HTERT RPE-1 (cell line): ENCODE results near the gene TLR3.
"Not testable (repeated sequence)": the region's sequence is repeated elsewhere in the genome, so short reads cannot be mapped to it uniquely, and the experiment has no call there.

Experiments used
- in situ Hi-C: fragments of 300-500 bp; cut with MboI; formaldehyde crosslinking; loops from 4 replicates; pipeline ENCODE4 v1.14.3; 2020; ENCODE audit warnings: low sequenced_read_pairs

The TLR3 gene

GRCh38 chr4:186068581-186069348 is at the start of gene TLR3:
TLR3 (plus strand) TSS chr4:186069156; CDS start chr4:186076620, 7,464 bp downstream.
- in situ Hi-C loops, result no loop called here

DNA sequence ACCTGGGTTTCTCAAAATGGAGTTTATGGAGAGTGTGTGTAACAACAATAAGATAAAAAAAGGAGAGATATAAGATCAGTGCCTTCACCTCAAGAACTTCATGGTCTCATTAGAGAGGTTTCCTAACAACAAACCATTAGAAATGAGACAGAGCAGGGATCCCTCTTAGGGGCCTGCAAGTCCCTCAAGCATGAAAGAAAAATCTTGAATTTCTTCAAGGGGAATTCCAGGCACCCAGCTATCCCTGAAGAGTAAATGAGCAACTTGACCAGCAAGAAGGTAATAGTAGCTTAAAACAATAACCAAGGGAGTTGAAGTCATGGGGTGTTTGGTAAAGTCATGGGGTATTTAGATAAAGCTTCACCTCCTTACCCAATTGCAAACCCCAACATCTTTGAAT is 49.7 kb upstream of the TLR3 start:
- in situ Hi-C loops, result no loop called here

GRCh38 chr4:186020106-186020792 is 48.7 kb upstream of the TLR3 start:
- in situ Hi-C loops, result no loop called here

DNA sequence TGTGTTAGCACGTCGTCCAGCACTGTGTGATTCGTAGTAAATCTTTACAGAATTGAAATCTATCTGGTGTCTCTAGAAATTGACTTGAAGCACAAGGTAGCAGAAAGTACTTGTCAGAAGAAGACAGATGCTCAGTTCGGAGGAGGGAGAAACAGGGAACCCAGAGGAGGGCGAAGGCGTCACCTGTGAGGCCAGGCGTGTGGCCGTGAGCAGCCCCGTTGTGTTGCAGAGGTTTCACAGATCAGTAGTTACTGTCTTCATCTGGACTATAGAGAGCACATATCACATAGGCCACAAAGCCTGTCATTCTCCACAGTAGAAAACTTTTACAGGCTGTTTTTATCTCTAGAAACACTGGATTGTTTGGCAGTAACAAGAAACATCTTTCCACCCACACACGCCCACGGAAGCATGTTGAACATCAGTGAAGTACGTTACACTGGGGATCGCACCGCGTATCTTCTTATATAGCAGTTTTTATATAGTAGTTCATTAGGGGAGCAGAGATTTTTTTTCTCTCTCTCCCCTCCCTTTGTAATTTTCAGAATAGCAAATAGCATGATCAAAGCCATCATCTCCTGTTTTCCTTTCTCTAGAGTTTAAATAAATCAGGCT is 48.1 kb upstream of the TLR3 start:
- in situ Hi-C loops, result no loop called here

- in situ Hi-C loops, result no loop called here
These were observed 47.3 kb upstream of the TLR3 start for GRCh38 chr4:186021461-186022167.

- in situ Hi-C loops, result no loop called here
These were observed 45.0 kb upstream of the TLR3 start for GRCh38 chr4:186023975-186024374.

DNA sequence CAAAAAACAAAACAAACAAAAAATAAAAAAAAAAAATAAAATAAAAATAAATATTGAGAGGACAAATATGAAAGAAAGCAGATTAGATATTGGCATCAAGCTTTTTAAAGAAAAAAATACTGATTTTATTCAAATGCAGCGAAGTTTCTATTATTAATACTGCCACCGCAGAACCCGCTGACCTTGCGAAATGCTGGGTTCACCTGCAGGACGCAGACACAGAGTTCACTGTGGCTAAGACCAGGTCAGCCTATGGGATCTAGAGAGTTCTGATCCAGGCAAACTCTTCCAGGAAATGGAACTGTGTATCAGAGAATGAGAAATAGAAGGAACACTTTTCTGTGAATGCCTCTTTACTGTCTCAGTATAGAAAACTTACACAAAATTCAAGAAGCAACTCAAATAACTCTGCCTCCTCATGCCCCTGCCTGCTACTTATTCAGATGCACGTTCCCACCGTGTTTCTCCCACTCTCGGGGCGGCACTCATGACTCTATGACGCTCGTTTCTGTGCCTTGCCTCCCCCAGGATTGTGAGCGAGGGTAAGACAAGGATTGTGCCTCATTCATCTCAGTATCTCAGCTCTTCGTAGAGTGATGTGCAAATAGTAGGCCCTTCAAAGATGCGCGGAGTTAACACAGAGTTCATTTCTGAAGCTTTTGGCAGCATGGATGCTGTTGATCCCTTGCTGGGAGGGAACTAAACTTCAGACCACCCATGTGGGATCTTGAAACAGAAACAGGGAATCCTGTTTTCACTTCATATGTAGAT is 44.1 kb upstream of the TLR3 start:
- in situ Hi-C loops, result no loop called here

- in situ Hi-C loops, result no loop called here
These were observed 43.6 kb upstream of the TLR3 start for GRCh38 chr4:186025408-186025690.

DNA sequence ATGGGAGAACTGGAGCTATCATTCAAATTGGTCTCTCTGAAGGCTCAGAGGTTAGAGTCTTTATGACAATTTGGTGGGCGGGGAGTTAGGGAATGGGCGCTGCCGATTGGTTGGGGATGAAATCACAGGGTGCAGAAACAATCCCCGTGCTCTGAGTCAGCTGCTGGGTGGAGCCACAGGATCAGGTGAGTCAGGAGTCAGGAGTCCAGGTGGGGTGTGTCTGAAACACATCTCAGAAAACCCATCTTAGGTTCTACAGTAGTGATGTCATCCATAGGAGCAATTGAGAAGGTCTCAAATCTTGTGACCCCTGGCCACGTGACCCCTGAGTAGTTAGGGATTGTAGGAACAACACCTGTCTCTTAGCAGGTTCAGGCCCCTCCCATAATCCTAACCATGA is 41.6 kb upstream of the TLR3 start:
- in situ Hi-C loops, result no loop called here

DNA sequence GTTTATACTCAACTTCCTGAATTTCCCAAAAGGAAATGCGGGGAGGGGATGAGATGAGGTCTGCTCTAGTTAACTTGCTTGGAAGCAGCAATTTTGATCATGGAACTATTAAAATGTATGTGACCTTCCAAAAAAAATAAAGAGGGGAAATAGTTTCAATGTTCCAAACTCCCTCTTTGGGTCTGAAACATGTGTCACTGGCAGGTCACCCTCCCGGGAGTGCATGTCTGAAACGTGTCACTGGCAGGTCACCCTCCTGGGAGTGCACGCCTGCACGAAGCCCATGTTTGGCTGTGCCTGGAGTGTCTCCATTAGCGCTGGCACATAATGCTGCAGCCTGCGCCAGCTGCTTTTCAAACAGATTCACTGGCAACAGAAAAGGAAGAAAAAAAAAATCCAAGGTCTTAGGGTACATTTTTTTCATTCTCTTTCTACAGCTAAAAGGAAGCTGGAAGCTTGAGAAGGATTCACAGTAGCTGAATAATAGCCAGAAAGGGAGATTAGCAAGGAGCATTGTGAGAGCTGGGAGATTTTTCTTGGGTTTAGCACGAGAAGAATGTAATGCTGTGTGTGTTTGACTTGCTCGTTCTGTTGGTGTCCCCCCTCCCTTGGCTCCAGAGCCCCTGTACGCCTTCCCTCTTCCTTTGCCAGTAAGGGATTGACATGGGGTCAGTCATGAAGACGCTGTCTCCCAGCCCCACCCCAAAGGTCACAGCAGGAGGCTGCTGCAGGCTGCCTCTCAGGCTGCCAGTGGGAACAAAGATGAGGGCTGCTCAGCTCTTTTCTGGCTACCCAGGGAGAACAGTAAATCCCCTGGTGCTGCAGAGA is 39.2 kb upstream of the TLR3 start:
- in situ Hi-C loops, result no loop called here

DNA sequence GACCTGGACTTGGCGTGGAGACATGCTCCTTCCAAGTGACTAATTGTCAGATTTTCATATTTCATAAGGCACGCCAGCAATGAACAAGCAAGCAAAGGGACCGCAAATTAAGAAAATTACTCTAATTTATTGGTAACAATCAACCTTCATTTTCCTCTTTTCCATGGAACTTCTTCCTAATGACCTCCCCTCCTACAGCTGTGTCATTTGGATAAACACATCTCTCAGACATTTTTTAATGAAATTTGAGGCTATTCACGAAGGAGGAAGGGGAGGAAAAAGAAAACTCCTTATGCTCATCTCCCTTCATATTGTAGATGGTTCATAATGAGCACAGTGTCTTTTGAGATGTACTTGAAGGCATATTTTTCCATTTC is 38.6 kb upstream of the TLR3 start:
- in situ Hi-C loops, result no loop called here

DNA sequence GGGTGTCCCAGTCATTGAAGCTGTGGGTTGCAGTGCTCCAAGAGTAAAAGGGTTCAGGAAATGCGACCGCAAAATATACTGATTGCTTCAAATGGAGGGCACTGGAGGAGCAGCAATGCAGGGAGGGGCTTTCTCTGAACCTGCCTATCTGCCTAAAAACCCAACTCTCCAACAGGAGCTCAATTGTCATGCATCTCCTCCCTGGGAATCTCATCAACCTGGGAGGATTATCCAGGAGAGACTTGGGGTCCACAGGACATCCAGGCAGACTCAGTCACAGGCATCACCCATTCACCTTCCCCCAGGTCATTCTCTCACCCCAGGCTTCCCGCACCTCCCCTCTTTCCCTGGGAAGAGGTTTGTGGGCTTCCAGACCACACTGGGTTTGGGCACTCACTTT is 38.2 kb upstream of the TLR3 start:
- in situ Hi-C loops, result no loop called here

GRCh38 chr4:186032259-186032658 is 36.7 kb upstream of the TLR3 start:
- in situ Hi-C loops, result no loop called here

DNA sequence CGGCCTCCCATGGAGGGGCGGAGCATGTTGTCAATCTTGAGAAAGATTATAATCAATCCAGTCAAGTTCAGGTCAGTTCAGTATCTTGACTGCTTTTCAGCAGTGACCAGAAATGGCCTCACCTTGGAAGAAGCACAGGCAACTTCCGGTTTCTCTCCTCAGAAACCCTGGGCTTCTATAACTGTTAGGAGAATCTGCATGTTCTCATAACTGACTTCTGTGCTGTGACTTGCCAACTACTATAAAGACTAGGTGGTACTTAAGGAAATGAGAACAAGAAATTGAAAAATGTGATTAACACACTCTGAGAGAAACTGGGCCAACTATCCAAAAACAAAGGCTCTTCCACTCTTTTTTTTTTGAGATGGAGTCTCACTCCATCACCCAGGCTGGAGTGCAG is 35.9 kb upstream of the TLR3 start:
- in situ Hi-C loops, result no loop called here

DNA sequence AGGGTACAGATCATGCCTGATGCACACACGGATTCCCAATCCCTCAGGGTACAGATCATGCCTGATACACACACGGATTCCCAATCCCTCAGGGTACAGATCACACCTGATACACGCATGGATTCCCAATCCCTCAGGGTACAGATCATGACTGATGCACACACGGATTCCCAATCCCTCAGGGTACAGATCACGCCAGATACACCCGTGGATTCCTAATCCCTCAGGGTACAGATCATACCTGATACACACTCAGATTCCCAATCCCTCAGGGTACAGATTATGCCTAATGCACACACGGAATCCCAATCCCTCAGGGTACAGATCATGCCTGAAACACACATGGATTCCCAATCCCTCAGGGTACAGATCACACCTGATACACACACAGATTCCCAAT is 34.3 kb upstream of the TLR3 start:
- in situ Hi-C loops, result not testable (repeated sequence)

GRCh38 chr4:186036976-186037581 is 31.9 kb upstream of the TLR3 start:
- in situ Hi-C loops, result no loop called here

DNA sequence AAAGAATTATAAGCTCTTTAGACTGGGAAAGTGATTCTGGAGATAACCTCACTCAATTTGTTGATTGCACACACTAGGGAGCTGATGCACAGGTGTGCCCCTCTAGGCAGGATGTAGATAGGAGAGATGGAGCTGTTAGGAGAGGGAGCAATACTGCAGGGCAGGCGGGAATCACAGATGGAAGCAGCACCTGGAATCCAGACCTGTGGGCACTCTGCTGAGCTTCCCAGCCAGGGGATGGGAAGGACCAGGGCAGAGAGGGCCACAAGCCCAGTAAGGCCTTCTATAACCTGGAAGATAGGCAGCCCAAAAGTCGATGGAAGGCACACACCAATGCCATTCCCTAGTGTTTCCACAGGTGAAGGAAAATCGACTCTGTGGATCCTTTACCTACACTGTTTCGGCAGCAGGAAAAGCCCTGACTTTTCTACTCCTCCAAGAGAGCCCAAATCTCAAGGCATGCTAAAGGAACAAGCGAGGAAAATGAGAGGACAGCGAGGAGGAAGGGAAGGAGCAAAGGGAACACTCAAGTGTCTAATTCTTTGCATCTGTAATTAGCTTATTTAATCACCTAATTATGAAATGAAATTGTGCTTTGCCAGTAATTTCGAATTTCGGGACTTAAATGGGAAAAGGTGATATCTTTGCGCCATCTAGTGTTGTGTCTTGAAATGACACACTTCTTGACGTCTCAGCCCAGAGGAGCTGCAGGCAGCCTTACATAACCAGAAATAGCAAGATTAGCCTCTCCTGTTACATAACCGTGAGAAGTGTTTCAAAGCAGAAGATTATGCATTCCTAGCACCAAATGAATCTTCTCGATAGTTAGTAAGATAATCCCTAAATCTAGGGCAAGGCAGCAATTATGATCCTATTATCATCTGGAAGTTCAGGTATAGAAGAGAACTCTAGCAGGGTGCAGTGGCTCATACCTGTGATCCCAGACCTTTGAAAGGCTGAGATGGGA is 31.0 kb upstream of the TLR3 start:
- in situ Hi-C loops, result no loop called here

GRCh38 chr4:186039697-186040096 is 29.3 kb upstream of the TLR3 start:
- in situ Hi-C loops, result no loop called here

DNA sequence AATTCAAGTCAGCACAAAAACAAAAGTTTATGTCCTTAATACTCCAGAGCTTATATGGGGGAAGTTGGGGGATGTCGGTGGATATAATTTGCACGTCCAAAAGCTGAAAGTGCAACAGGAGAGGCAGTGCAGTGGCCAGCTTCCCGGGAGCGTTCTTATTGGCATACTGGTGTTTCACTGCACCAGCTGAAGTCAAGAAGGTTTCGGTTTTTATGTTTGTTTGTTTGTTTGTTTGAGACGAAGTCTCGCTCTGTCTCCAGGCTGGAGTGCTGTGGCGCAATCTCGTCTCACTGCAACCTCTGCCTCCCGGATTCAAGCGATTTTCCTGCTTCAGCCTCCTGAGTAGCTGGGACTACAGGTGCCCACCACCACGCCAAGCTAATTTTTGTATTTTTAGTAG is 28.6 kb upstream of the TLR3 start:
- in situ Hi-C loops, result no loop called here
